IPS-18a (cell line): ENCODE data around the gene CCDC136.

Experiments
- H3K27ac ChIP-seq: one replicate; pipeline ENCODE4 v1.5.1; 2013; ENCODE audit warnings: low read length
- H3K27me3 ChIP-seq: one replicate; pipeline ENCODE4 v1.6.1; 2013; ENCODE audit warnings: mild to moderate bottlenecking, low read length; ENCODE audit not compliant: control insufficient read depth, insufficient read depth
- H3K36me3 ChIP-seq: one replicate; pipeline ENCODE4 v1.6.1; 2013; ENCODE audit warnings: low read depth, low read length; ENCODE audit not compliant: control insufficient read depth
- H3K4me1 ChIP-seq: one replicate; pipeline ENCODE4 v1.6.1; 2013; ENCODE audit warnings: low read depth, low read length; ENCODE audit not compliant: control insufficient read depth
- H3K4me3 ChIP-seq: one replicate; pipeline ENCODE4 v1.5.1; 2013; ENCODE audit warnings: low read length
- H3K9ac ChIP-seq: one replicate; pipeline ENCODE4 v1.6.1; 2013; ENCODE audit warnings: mild to moderate bottlenecking, low read length, moderate library complexity
- H3K9me3 ChIP-seq: one replicate; pipeline ENCODE4 v1.6.1; 2013; ENCODE audit warnings: low read depth, low read length; ENCODE audit not compliant: control insufficient read depth

Gene CCDC136

GRCh38 chr7:128853799-128854198, 62.0 kb downstream of the CCDC136 start:
- H3K9me3 ChIP-seq, result no peaks in the 10 kb centered on the region
- H3K36me3 ChIP-seq, result no peaks in the 10 kb centered on the region
- no peak overlapping the region for H3K27ac ChIP-seq
- no peak overlapping the region for H3K4me3 ChIP-seq
- H3K27me3 ChIP-seq, result no peaks in the 10 kb centered on the region
- no peaks in the 10 kb centered on the region for H3K4me1 ChIP-seq
- no peak overlapping the region for H3K9ac ChIP-seq

- Histone ChIP-seq H3K9ac (no peak overlapping the region), H3K36me3 (no peaks in the 10 kb centered on the region), H3K4me3 (no peak overlapping the region), H3K27ac (no peak overlapping the region), H3K4me1 (no peaks in the 10 kb centered on the region), H3K9me3 (no peaks in the 10 kb centered on the region), H3K27me3 (no peaks in the 10 kb centered on the region)
Measured at GRCh38 chr7:128854396-128854795, 62.6 kb downstream of the CCDC136 start.

- no peak overlapping the region for H3K4me3 ChIP-seq
- no peak overlapping the region for H3K27ac ChIP-seq
- no peaks in the 10 kb centered on the region for H3K36me3 ChIP-seq
- no peak overlapping the region for H3K9ac ChIP-seq
- no peaks in the 10 kb centered on the region for H3K9me3 ChIP-seq
- no peaks in the 10 kb centered on the region for H3K4me1 ChIP-seq
- H3K27me3 ChIP-seq, result no peaks in the 10 kb centered on the region
Measured at GRCh38 chr7:128855559-128855958, 63.8 kb downstream of the CCDC136 start.

GRCh38 chr7:128856001-128856718, 64.4 kb downstream of the CCDC136 start:
- H3K4me3 ChIP-seq, result no peak overlapping the region
- H3K4me1 ChIP-seq, result no peaks in the 10 kb centered on the region
- no peak overlapping the region for H3K27ac ChIP-seq
- no peaks in the 10 kb centered on the region for H3K36me3 ChIP-seq
- no peaks in the 10 kb centered on the region for H3K27me3 ChIP-seq
- H3K9me3 ChIP-seq, result no peaks in the 10 kb centered on the region
- H3K9ac ChIP-seq, result no peak overlapping the region

GRCh38 chr7:128858380-128859231, 66.8 kb downstream of the CCDC136 start:
- H3K9me3 ChIP-seq, result no peaks in the 10 kb centered on the region
- H3K27me3 ChIP-seq, result no peaks in the 10 kb centered on the region
- no peaks in the 10 kb centered on the region for H3K36me3 ChIP-seq
- H3K27ac ChIP-seq, result no peak overlapping the region
- peaks cover 4% of the 10 kb centered on the region for H3K4me1 ChIP-seq
- no peak overlapping the region for H3K4me3 ChIP-seq
- H3K9ac ChIP-seq, result no peak overlapping the region

GRCh38 chr7:128859232-128860157, 67.7 kb downstream of the CCDC136 start:
- no peak overlapping the region for H3K9ac ChIP-seq
- H3K4me1 ChIP-seq, result peaks cover 4% of the 10 kb centered on the region
- H3K4me3 ChIP-seq, result no peak overlapping the region
- H3K36me3 ChIP-seq, result no peaks in the 10 kb centered on the region
- no peak overlapping the region for H3K27ac ChIP-seq
- no peaks in the 10 kb centered on the region for H3K27me3 ChIP-seq
- no peaks in the 10 kb centered on the region for H3K9me3 ChIP-seq

GRCh38 chr7:128860158-128861073, 68.6 kb downstream of the CCDC136 start:
- Histone ChIP-seq H3K9ac (no peak overlapping the region), H3K27ac (no peak overlapping the region), H3K4me1 (peaks cover 4% of the 10 kb centered on the region), H3K9me3 (no peaks in the 10 kb centered on the region), H3K27me3 (no peaks in the 10 kb centered on the region), H3K36me3 (no peaks in the 10 kb centered on the region), H3K4me3 (no peak overlapping the region)

- peaks cover 4% of the 10 kb centered on the region for H3K4me1 ChIP-seq
- no peak overlapping the region for H3K27ac ChIP-seq
- no peaks in the 10 kb centered on the region for H3K36me3 ChIP-seq
- H3K4me3 ChIP-seq, result peak overlapping the region; percentile 59
- no peaks in the 10 kb centered on the region for H3K9me3 ChIP-seq
- peaks cover 1% of the 10 kb centered on the region for H3K27me3 ChIP-seq
- H3K9ac ChIP-seq, result no peak overlapping the region
Measured at GRCh38 chr7:128861957-128862570, 70.3 kb downstream of the CCDC136 start.

- Histone ChIP-seq H3K9me3 (no peaks in the 10 kb centered on the region), H3K9ac (peak within 1 kb of the TSS; percentile 70), H3K4me1 (peaks cover 4% of the 10 kb centered on the region), H3K27me3 (peaks cover 9% of the 10 kb centered on the region), H3K36me3 (no peaks in the 10 kb centered on the region), H3K4me3 (peak within 1 kb of the TSS; percentile 92), H3K27ac (no peak within 1 kb of the TSS)
Measured at GRCh38 chr7:128862571-128863432, 71.0 kb downstream of the CCDC136 start, which contains the start of gene ATP6V1F. Gene ATP6V1F (plus strand): TSS chr7:128862856. CDS start chr7:128862905, 49 bp downstream.
